Measurements from ENCODE around the gene PRMT9. TPM values are rescaled to one million over a fixed set of nuclear protein-coding genes. Genes with fewer than 3 reads are reported as not detected.

The PRMT9 gene
- total RNA-seq, 1 experiment from 2014 or later, result 6.1 TPM

DNA sequence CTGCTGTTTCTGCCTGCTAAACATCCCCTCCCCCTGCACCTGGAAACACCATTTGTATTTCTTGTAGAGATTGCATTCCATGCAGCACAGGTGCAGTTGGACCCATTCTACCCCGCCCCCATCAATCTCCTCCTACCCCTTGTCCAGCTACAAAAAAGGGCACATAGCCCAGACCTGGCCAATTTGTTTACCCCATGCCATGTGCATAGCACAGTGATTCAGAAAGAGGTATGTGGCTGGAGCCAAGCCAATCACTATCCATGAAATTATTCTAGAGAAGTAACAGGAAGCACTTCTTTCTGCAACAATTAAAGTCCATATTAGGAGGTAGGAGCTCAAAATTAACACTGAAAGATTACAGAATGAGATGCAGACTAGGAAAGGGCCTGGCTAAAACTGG is 87.0 kb downstream of the PRMT9 start:
- TF ChIP-seq, protein P1, sequence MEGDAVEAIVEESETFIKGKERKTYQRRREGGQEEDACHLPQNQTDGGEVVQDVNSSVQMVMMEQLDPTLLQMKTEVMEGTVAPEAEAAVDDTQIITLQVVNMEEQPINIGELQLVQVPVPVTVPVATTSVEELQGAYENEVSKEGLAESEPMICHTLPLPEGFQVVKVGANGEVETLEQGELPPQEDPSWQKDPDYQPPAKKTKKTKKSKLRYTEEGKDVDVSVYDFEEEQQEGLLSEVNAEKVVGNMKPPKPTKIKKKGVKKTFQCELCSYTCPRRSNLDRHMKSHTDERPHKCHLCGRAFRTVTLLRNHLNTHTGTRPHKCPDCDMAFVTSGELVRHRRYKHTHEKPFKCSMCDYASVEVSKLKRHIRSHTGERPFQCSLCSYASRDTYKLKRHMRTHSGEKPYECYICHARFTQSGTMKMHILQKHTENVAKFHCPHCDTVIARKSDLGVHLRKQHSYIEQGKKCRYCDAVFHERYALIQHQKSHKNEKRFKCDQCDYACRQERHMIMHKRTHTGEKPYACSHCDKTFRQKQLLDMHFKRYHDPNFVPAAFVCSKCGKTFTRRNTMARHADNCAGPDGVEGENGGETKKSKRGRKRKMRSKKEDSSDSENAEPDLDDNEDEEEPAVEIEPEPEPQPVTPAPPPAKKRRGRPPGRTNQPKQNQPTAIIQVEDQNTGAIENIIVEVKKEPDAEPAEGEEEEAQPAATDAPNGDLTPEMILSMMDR (IDR thresholded peaks at IDR 0.05; ENCODE audit: unreplicated experiment), result no peak
- Mint-ChIP-seq H3K27ac (ENCODE audit: low read depth, unreplicated experiment) (peak overlapping the region; percentile 97), H3K27me3 (ENCODE audit: insufficient read depth, unreplicated experiment) (no peaks in the 10 kb centered on the region), H3K4me1 (ENCODE audit: insufficient read depth, unreplicated experiment) (peaks cover 35% of the 10 kb centered on the region), H3K4me3 (ENCODE audit: unreplicated experiment) (no peak overlapping the region), H3K9me3 (ENCODE audit: unreplicated experiment) (no peaks in the 10 kb centered on the region), H3K36me3 (ENCODE audit: insufficient read depth, unreplicated experiment) (no peaks in the 10 kb centered on the region)
- peak; percentile 94 for DNase-seq (ENCODE audit: unreplicated experiment)
- intact Hi-C loops (cut with micrococcal nuclease), result loop anchor here (1.0 to 2.0 kb wide), 2 partner anchors 112 to 269 kb away; no protein-coding TSS in a partner anchor
- ChIA-PET POLR2A (interaction anchor here (0.6 to 4.2 kb wide), 10 partner anchors 9 to 502 kb away, joined by 3 to 51 read pairs (median 4); partner anchors contain the start of genes PRMT9 and TMEM184C), CTCF (interaction anchor here (0.5 to 4.5 kb wide), 13 partner anchors 10 to 578 kb away, joined by 3 to 25 read pairs (median 5); no protein-coding TSS in a partner anchor)
- no TSS peak for BruUV-seq (replicated peaks)

DNA sequence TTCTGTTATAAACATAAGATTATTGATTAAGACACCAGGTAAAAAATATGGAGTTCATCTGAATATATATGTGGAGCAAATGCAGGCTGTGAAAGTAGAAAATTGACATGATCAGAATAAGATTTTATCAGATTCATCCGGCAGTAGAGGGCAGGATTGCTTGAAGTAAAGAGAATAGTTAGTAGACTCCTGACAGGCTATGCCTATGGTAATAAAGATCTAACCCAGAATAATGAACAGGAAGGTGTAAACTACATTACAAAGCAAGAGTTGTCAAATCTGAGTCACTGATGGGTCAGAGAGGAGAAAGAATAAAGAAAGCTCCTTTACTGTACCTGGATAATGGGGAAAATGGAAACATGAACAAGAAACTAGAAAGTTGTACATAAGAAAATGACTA is 87.6 kb downstream of the PRMT9 start:
- intact Hi-C loops (cut with micrococcal nuclease), result loop anchor here (2.0 kb wide), 1 partner anchor 112 kb away; no protein-coding TSS in a partner anchor
- POLR2A ChIA-PET, result interaction anchor here (1.0 to 4.2 kb wide), 5 partner anchors 10 to 501 kb away, joined by 3 to 51 read pairs (median 6); partner anchors contain the start of genes PRMT9 and TMEM184C

DNA sequence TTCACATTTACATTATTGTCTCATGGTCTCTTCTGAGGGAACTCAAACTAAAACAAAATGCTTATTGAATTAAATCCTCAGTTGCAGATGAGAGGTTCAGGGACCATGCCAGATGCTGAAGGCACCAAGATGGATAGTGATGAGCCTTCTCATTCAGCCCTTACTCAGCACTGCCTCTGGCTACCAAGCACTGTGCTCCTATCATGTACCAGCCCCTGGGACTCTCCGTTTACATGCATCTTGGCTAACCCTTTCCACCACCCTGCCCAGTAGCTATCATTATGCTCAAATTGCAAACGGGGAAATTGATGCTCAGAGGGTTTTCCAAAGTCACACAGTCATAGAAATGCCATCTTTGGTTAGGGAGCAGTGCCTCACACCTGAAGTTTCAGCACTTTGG is 89.4 kb downstream of the PRMT9 start:
- peaks cover 30% of the 10 kb centered on the region for H3K4me1 Mint-ChIP-seq (ENCODE audit: insufficient read depth, unreplicated experiment)
- intact Hi-C loops (cut with micrococcal nuclease), result no loop called here
- no peak overlapping the region for H3K4me3 Mint-ChIP-seq (ENCODE audit: unreplicated experiment)

More for the DNA sequence above, 87.6 kb downstream of the PRMT9 start:
- no peak overlapping the region for H3K4me3 Mint-ChIP-seq (ENCODE audit: unreplicated experiment)
- no peaks in the 10 kb centered on the region for H3K27me3 Mint-ChIP-seq (ENCODE audit: insufficient read depth, unreplicated experiment)
- H3K9me3 Mint-ChIP-seq (ENCODE audit: unreplicated experiment), result no peaks in the 10 kb centered on the region
- TF ChIP-seq, protein P1 (IDR thresholded peaks at IDR 0.05; ENCODE audit: unreplicated experiment), result no peak
- peaks cover 35% of the 10 kb centered on the region for H3K4me1 Mint-ChIP-seq (ENCODE audit: insufficient read depth, unreplicated experiment)
- BruUV-seq (replicated peaks), result no TSS peak
- H3K36me3 Mint-ChIP-seq (ENCODE audit: insufficient read depth, unreplicated experiment), result no peaks in the 10 kb centered on the region
- peak overlapping the region; percentile 97 for H3K27ac Mint-ChIP-seq (ENCODE audit: low read depth, unreplicated experiment)
- CTCF ChIA-PET, result interaction anchor here (0.5 to 4.5 kb wide), 13 partner anchors 10 to 499 kb away, joined by 3 to 25 read pairs (median 6); no protein-coding TSS in a partner anchor
- peak; percentile 32 for DNase-seq (ENCODE audit: unreplicated experiment)

DNA sequence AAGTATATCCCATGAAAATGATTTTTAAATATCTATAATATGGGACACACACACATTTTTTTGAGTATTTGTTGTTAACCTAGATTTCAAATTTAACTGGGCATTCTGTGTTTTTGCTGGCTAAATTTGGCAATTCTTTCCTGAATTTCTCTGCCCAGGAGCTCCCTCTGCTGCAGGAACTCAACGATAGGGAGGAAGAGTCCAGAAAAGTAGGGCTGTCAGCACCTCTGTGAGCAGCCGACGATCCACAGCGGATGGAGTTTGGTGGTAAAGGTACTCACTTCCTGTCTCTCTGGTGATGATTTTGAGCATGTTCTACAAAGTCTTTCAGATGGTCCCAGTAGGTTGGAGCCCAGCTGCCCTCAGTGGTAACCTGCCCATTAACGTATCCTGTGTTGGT is 89.9 kb downstream of the PRMT9 start:
- H3K36me3 Mint-ChIP-seq (ENCODE audit: insufficient read depth, unreplicated experiment), result no peaks in the 10 kb centered on the region
- H3K4me1 Mint-ChIP-seq (ENCODE audit: insufficient read depth, unreplicated experiment), result peaks cover 26% of the 10 kb centered on the region
- TF ChIP-seq, protein P1 (IDR thresholded peaks at IDR 0.05; ENCODE audit: unreplicated experiment), result no peak
- ChIA-PET POLR2A (interaction anchor here (1.0 to 4.2 kb wide), 2 partner anchors 23 kb away, joined by 3 to 51 read pairs; partner anchors contain the start of gene TMEM184C), CTCF (interaction anchor here (0.7 to 4.5 kb wide), 4 partner anchors 75 to 575 kb away, joined by 3 to 22 read pairs (median 10); no protein-coding TSS in a partner anchor)
- DNase-seq (ENCODE audit: unreplicated experiment), result no peak
- H3K9me3 Mint-ChIP-seq (ENCODE audit: unreplicated experiment), result no peaks in the 10 kb centered on the region
- no peaks in the 10 kb centered on the region for H3K27me3 Mint-ChIP-seq (ENCODE audit: insufficient read depth, unreplicated experiment)
- H3K4me3 Mint-ChIP-seq (ENCODE audit: unreplicated experiment), result no peak overlapping the region
- BruUV-seq (replicated peaks), result no TSS peak
- H3K27ac Mint-ChIP-seq (ENCODE audit: low read depth, unreplicated experiment), result no peak overlapping the region
- intact Hi-C loops (cut with micrococcal nuclease), result no loop called here

More for the DNA sequence above, 89.4 kb downstream of the PRMT9 start:
- no peaks in the 10 kb centered on the region for H3K36me3 Mint-ChIP-seq (ENCODE audit: insufficient read depth, unreplicated experiment)
- BruUV-seq (replicated peaks), result no TSS peak
- POLR2A ChIA-PET, result interaction anchor here (4.2 kb wide), 1 partner anchor 22 kb away, joined by 51 read pairs; the partner anchor contains the start of gene TMEM184C
- CTCF ChIA-PET, result interaction anchor here (0.6 to 4.5 kb wide), 5 partner anchors 76 to 576 kb away, joined by 3 to 25 read pairs (median 17); no protein-coding TSS in a partner anchor
- no peaks in the 10 kb centered on the region for H3K27me3 Mint-ChIP-seq (ENCODE audit: insufficient read depth, unreplicated experiment)
- TF ChIP-seq, protein P1 (IDR thresholded peaks at IDR 0.05; ENCODE audit: unreplicated experiment), result no peak
- no peak overlapping the region for H3K27ac Mint-ChIP-seq (ENCODE audit: low read depth, unreplicated experiment)
- no peaks in the 10 kb centered on the region for H3K9me3 Mint-ChIP-seq (ENCODE audit: unreplicated experiment)
- DNase-seq (ENCODE audit: unreplicated experiment), result no peak
